Anterior cingulate cortex (tissue), 58 donors: ENCODE measurements around the gene LIG1.
A peak's percentile ranks its signal among the peaks of the same experiment; 100 is the strongest.
"Not testable (repeated sequence)": the region's sequence is repeated elsewhere in the genome, so short reads cannot be mapped to it uniquely, and the experiment has no call there.

Source experiments
- DNase-seq, 58 donors: peaks; one replicate each; lab custom pipeline; 2025; lab: John Stamatoyannopoulos, UW

Gene LIG1

DNA sequence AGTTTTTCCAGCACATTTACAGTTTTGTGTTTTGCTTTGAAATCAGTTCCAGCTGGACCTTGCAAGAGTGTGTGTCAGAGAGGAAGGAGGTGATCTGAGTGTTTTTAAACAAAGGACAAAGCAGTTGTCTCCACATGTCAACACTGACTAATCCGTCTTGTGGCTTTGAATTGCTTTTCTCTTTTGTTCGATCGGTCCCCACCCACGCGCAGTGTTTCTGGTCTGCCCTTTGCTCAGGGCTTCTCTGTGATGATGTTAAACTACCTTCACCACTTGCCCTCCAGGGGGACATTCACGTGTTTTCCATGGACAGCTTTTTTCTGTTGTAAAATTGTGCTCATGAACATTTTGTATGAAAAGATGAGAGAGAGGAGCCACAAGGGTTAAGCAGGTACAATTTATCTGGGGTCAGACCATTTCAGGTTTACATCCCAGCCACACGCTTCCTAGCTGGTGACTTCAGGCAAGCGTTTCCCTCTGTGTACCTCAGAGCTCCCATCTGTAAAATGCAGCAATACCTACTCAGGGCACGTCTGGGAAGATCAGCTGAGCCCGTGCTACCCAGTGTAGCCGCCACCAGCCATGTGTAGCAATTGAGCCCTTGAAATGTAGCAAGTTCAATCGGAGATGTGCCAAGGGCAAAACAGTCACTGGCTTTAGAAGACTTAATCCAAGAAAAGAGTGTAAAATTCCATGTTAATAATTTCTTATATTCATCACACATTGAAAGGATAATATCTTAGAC, 46.1 kb downstream of the LIG1 start:
- DNase-seq, result peak in 8 of 58 donors; percentile 13 to 56 (median 19)

DNA sequence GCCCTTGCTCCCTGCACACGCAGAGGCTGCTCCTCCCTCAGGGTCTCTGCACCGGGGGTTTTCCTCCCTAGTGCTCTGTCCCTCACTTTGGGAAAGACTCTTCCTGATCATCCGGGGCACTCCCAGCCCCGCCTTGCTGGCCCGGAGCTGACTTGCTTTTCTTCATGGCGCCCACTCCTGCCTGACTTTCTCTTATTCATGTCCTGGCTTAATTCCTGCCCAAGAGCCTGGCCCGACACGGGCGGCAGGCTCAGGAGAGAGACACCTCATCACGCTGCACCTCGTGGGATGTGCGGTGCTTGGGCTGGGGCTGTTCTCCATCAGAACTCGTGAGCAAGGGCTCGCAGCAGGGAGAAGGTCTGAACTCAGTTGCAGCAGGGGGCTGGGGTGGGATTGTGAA, 47.7 kb downstream of the LIG1 start:
- DNase-seq, result no peak

DNA sequence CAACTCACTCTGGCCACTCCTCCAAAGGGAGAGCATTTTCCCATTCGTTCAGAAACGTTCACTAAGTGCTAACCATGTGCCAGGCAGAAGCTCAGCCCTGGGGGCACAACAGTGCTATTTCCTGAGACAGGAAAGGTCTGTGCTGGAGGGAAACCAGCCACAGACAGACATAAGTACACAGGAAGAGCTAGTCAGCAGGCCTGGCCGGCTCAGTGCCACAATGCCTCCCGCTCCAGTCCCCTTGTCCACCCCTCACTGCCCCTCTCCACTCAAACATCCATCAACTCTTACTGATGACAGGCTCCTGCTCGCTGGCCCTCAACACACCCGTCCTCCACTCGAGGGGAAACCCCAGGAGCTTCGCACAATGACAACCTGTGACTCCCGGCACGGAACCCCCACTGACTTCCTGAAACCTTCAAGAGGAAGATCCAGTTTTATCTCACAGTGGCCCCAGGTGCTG, 48.2 kb downstream of the LIG1 start:
- peak in 3 of 58 donors; percentile 11 to 14 (median 12) for DNase-seq

DNA sequence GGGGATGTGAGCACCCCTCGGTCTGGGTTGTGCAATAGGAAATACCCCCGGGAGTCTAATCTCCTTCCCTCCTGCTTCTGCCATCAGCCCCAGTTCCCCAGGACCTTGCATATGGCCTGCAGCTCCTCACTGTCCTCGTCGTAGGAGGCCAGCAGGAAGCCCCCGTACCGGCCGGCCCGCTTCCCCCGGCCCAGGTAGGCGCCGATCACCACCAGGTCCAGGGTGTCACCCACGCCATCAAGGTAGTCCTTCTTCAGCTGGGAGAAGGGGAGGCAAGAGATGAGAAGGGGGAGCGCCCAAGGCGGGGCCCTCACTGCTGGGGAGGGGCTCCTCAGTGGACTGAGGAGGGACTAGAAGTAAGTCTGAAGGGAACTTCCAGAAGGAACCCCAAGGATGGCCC, 49.1 kb downstream of the LIG1 start:
- DNase-seq, result no peak

DNA sequence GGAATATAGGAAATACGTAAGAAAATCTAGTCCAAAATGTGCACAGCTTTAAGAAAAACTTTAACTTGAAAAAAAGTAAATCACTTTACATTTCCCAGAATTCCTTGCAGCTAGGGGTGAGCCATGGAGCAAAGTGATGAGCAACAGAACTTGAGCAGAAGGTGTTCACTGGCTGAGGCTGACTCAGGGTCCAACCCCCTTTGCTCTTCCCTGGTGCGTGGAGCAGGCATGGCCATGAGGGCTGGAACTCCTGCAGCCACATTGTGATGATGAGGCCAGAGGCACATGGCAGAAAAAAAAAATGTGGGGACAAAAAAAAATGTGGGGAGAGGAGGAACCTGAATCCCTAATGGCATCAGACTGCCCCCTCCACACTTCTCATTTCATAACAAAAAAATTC, 49.6 kb downstream of the LIG1 start:
- DNase-seq, result no peak

DNA sequence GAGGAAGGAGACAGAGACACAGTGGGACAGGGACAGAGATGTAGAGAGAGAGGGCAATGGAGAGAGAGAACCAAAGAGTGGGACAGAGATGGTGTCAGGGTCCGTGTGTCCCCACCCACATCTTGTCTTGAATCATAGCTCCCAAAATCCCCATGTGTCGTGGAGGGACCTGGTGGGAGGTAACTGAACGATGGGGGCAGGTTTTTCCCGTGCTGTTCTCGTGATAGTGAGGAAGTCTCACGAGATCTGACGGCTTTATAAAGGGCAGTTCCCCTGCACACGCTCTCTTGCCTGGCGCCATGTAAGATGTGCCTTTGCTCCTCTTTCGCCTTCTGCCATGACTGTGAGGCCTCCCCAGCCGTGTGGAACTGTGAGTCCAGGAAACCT, 52.0 kb downstream of the LIG1 start:
- DNase-seq, result no peak

- no peak for DNase-seq
Observed at GRCh38 chr19:48117515-48118130, 52.5 kb downstream of the LIG1 start.

GRCh38 chr19:48113190-48113917, 56.8 kb downstream of the LIG1 start:
- peak in 3 of 58 donors; percentile 14 to 30 (median 17) for DNase-seq

DNA sequence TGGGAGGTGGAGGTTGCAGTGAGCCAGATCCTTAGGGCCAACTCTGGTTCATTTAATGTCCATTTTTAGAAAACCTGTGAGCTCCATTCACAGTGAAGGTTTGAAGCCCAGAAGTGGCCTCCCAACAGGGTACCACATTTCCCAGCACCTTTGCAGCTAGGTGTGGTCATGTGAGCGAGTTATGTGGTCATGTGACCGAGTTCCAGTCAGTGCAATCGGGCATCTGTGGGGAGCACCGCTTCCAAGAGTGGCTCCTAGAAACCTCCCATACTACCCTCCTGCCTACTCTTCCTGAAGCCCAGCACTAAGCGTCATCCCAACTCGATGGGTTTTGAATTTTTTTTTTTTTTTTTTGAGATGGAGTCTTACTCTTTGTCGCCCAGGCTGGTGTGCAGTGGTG, 58.9 kb downstream of the LIG1 start:
- DNase-seq, result no peak

GRCh38 chr19:48110350-48110966, 59.7 kb downstream of the LIG1 start, which contains the start of gene PLA2G4C:
PLA2G4C (minus strand) TSS chr19:48110817; CDS start chr19:48106529, 4,288 bp downstream.
- DNase-seq, result peak; percentile 71 to 98 (median 89)

- no peak for DNase-seq
Observed at GRCh38 chr19:48108997-48109782, 61.0 kb downstream of the LIG1 start.

DNA sequence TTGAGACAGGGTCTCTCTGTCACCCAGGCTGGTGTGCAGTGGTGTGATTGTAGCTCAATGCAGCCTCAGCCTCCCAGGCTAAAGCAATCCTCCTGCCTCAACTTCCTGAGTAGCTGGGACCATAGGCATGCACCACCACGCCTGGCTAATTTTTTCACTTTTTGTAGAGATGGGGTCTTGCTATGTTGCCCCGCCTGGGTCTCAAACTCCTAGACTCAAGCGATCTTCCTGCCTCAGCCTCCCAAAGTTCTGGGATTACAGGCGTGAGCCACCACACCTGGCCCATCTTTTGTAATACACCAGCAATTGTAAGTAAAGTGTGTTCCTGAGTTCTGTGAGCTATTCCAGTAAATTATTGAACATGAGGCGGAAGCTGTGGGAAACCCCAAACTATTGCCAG, 66.2 kb downstream of the LIG1 start:
- no peak for DNase-seq

GRCh38 chr19:48102870-48103751, 67.0 kb downstream of the LIG1 start:
- DNase-seq, result peak in 7 of 58 donors; percentile 3 to 21 (median 12)

DNA sequence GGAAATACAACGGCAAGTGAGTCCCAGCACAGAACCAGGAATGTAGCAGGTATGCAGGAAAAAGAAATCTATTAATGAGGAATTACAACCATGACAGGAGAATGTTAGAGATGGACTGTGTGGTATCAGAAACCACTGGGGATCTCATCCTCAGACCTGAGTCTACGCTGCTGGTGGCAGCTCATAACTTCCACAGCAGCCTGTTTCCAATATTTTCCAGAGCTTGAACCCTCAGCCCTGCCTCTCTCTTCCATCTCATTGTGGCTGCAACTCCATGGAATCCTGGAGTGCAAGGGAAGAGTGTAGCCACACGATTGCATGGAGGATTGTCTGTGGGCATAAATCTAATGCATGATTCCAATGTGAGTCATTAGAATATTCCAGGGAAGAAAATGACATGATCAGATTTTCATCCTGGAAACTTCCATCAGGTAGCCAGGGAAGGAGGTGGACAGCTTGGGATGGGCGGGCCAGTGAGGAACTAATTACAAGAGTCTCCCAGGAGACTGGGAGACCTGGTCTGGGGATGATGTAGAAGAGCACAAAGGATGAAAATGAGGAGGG, 74.5 kb downstream of the LIG1 start:
- no peak for DNase-seq

DNA sequence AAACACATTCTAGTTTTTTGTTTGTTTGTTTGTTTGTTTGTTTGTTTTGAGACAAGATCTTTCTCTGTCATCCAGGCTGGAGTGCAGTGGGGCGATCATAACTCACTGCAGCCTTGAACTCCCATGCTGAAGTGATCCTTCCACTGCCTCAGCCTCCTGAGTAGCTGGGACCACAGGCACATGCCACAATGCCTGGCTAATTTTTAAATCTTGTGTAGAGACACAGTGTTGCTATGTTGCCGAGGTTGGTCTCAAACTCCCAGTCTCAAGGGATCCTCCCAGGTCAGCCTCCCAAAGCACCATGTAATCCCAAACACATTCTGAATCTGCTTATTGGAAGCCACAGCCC, 75.3 kb downstream of the LIG1 start:
- no peak for DNase-seq

DNA sequence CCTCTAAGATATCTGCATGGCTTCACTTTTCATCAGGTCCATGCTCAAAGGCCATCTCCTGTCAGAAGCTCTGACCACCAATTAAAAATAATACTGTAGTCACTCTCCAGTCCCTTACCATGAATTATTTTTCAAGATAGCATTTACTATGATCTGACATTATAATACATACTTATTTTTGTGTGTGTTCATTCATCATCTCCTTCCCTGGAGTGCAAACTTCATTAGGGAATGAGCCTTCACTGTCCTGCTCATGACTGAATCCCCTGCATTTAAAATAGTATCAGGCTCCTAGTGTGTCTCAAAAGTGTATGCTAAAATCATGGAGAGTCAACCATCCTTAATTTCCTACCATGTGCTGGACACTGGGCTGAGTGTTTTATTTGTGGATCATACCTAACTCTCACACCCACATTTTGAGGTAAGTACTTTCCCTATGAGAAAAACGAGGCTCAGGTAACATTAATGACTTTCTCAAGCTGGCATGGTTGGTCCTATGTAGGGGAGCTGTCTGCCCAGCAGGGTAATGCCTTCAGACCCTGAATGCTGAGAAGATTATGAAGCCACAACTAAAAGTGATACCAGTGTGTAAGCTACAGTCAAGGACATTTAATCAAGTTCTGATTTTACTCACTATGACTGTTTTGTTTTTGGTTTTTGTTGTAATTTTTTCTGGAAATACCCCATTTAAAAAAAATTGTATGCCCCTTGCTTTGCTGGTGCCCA, 75.9 kb downstream of the LIG1 start:
- DNase-seq, result no peak

DNA sequence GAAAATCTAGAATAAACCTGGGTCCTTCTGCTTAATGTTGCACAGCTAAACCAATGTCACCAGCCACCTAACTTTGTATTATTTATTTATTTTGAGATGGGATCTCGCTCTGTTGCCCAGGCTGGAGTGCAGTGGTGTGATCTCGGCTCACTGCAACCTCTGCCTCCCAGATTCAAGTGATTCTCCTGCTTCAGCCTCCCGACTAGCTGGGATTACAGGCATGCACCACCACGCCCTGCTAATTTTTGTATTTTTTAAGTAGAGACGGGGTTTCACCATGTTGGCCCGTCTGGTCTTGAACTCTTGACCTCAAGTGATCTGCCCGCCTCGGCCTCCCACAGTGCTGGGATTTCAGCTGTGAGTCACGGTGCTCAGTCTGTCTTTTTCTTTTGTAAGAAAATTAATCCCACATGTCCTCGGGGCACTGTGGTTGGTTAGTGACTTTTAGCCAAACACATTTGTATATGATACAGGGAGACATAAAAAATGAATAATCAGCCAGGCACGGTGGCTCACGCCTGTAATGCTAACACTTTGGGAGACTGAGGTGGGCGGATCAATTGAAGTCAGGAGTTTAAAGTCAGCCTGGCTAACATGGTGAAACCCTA, 78.9 kb downstream of the LIG1 start:
- not testable (repeated sequence) for DNase-seq
